ENCODE results near the gene VTCN1.
"Not testable (repeated sequence)": the region's sequence is repeated elsewhere in the genome, so short reads cannot be mapped to it uniquely, and the experiment has no call there.

The VTCN1 gene, protein sequence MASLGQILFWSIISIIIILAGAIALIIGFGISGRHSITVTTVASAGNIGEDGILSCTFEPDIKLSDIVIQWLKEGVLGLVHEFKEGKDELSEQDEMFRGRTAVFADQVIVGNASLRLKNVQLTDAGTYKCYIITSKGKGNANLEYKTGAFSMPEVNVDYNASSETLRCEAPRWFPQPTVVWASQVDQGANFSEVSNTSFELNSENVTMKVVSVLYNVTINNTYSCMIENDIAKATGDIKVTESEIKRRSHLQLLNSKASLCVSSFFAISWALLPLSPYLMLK

DNA sequence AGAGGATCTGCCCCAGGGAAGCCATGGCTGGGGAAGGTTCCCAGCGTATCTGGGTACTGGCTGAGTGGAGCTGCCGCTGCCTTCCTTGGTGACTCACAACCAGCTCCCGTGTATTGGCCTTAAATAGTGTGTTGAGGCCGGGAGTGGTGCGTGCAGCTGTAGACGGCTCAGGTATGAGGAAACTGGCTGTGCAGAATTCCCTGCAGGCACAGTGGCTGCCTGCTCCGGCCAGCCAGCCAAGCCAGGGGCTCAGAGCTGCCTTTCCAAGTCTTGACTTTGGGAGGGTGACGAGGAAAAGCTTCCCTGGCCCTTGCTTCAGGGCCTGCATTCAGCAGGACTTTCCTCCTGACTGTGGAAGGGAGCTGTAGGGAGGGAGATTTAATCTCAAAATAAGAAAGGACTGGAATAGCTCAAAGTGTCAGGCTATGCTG is at the start of gene VTCN1:
VTCN1 (minus strand) TSS at position 97 of the 431 bp plus-strand sequence; CDS start at position 25, 72 bp downstream.
- Mint-ChIP-seq H3K4me1 (no peaks in the 10 kb centered on the region), H3K9me3 (no peaks in the 10 kb centered on the region), H3K27me3 (peaks cover 6 to 17% of the 10 kb centered on the region in 2 donors), H3K27ac (no peak within 1 kb of the TSS), H3K36me3 (no peaks in the 10 kb centered on the region), H3K4me3 (no peak within 1 kb of the TSS)
- DNase-seq (no peak), ATAC-seq (replicated peaks) (no peak)

DNA sequence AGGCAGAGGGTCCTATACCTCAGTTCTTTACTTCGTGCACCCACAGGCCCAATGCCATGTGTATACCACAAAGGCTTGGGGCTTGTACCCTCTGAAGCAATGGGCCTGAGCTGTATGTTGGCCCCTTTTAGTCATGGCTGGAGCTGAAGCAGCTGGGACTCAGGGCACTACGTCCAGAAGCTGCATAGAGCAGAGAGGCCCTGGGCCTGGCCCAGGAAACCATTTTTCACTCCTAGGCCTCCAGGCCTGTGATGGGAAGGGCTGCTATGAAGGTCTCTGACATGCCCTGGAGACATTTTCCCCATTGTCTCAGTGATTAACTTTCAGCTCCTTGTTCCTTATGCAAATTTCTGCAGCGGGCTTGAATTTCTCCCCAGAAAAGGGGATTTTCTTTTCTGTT is 48.1 kb upstream of the VTCN1 start:
- ATAC-seq (replicated peaks) (no peak), DNase-seq (no peak)
- Mint-ChIP-seq H3K9me3 (peaks cover 10 to 14% of the 10 kb centered on the region in 2 donors), H3K27me3 (peaks cover 12 to 20% of the 10 kb centered on the region in 2 donors), H3K4me3 (no peak overlapping the region), H3K27ac (no peak overlapping the region), H3K4me1 (no peaks in the 10 kb centered on the region), H3K36me3 (no peaks in the 10 kb centered on the region)

DNA sequence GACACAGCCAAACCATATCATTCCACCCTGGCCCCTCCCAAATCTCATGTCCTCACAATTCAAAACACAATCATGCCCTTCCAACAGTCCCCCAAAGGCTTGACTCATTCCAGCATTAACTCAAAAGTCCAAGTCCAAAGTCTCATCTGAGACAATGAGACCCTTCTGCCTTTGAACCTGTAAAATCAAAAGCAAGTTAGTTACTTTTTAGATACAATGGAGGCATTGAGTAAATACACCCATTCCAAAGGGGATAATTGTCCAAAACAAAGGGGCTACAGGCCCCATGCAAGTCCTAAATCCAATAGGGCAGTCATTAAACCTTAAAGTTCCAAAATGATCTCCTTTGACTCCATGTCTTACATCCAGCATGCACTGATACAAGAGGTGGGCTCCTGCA is 47.3 kb upstream of the VTCN1 start:
- peaks cover 5 to 20% of the 10 kb centered on the region in 2 donors for H3K27me3 Mint-ChIP-seq
- H3K9me3 Mint-ChIP-seq = peaks cover 10 to 14% of the 10 kb centered on the region in 2 donors
- not testable (repeated sequence) for ATAC-seq (replicated peaks); H3K4me1 Mint-ChIP-seq; H3K4me3 Mint-ChIP-seq; H3K36me3 Mint-ChIP-seq; H3K27ac Mint-ChIP-seq; DNase-seq

DNA sequence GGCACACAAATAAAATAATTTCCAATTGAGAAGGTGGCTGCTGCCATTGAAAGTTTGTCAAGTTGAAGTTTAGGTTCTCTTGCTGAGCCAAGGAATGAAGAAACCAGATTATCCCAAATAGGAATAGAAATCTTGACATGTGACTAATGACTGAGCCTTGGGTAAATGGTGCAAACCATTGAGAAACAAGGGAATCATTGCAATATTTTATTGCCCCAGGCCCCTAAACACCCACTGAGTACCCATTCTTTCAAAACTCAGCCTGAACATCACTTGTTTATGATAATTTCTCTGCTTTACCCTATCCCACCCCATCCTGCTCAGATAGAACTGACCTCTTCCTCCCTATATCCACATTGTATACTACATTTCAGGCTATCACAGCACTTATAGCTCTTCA is 46.6 kb upstream of the VTCN1 start:
- no peaks in the 10 kb centered on the region for H3K36me3 Mint-ChIP-seq

DNA sequence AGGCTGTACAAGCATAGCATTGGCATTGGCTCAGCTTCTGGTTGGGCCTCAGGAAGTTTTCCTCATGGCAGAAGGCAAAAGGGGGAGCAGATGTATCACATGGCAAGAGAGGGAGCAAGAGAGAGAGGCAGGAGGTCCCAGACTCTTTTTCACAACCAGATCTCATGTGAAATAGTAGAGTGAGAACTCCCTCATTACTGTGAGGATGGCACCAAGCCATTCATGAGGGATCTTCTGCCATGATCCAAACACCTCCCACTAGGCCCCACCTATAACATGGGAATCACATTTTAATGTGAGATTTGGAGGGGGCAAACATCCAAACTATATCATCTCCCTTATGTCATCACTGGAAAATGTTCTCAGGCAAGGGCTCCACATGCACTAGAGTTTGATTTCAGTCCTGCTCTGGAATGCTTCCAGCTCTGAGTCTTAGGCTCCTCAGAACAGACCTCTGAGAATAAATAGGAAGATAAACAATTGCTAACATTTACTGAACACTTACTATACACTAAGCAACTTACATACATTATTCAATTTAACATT is 39.4 kb upstream of the VTCN1 start:
- H3K4me1 Mint-ChIP-seq = no peaks in the 10 kb centered on the region
- H3K4me3 Mint-ChIP-seq = no peak overlapping the region
- no peak overlapping the region for H3K27ac Mint-ChIP-seq
- ATAC-seq (replicated peaks) (no peak), DNase-seq (no peak)
- H3K9me3 Mint-ChIP-seq = no peaks in the 10 kb centered on the region
- no peaks in the 10 kb centered on the region for H3K36me3 Mint-ChIP-seq
- peaks cover 3 to 10% of the 10 kb centered on the region in 2 donors for H3K27me3 Mint-ChIP-seq

More for the DNA sequence above, 46.6 kb upstream of the VTCN1 start:
- Mint-ChIP-seq H3K27ac (no peak overlapping the region), H3K27me3 (peaks cover 0 to 19% of the 10 kb centered on the region in 2 donors), H3K4me1 (no peaks in the 10 kb centered on the region), H3K4me3 (no peak overlapping the region), H3K9me3 (peaks cover 10 to 14% of the 10 kb centered on the region in 2 donors)
- no peak for DNase-seq
- ATAC-seq (replicated peaks) = no peak

DNA sequence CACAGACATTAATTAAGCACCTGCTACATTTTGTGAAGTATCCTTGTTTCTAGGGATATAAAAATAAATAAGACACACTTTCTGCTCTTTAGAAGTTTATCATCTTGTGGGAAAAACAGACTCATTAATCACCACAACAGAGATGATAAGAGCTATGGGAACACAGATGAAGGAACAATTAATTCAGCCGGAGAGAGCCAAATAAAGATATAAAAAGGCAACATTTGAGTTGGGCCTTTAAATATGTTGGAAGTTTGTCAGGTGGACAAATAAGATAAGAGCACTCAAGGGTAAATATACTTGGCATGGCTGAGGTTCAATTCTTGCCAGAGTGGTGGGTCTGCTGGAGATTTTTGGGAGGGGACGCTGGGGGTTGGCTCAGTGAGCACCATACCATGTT is 34.2 kb upstream of the VTCN1 start:
- Mint-ChIP-seq H3K27me3 (peaks cover 5 to 26% of the 10 kb centered on the region in 2 donors), H3K36me3 (no peaks in the 10 kb centered on the region), H3K4me3 (no peak overlapping the region), H3K27ac (no peak overlapping the region), H3K9me3 (no peaks in the 10 kb centered on the region), H3K4me1 (no peaks in the 10 kb centered on the region)
- ATAC-seq (replicated peaks) (no peak), DNase-seq (no peak)

DNA sequence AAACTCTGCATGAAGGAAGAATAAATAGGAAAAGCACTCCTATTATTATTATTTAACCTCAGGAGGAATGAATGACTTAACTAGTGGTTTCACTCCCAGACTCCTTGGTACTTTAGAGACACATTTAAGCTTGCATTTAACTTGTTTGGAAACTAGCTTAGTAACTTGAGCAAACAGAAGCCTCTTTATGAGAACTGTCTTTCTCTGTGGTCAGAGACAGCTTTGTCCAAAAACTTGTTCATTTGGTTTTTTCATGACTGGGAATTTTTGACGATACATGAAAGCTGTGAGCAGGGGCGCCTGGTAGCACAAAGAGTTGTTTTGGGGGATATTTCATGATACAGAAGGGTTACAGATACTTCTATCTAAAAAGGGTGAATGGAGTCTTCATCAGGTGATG is 33.6 kb upstream of the VTCN1 start:
- H3K4me1 Mint-ChIP-seq = no peaks in the 10 kb centered on the region
- no peak for ATAC-seq (replicated peaks)
- no peaks in the 10 kb centered on the region for H3K9me3 Mint-ChIP-seq
- H3K4me3 Mint-ChIP-seq = no peak overlapping the region
- peaks cover 5 to 26% of the 10 kb centered on the region in 2 donors for H3K27me3 Mint-ChIP-seq
- H3K27ac Mint-ChIP-seq = no peak overlapping the region
- DNase-seq = no peak
- no peaks in the 10 kb centered on the region for H3K36me3 Mint-ChIP-seq

DNA sequence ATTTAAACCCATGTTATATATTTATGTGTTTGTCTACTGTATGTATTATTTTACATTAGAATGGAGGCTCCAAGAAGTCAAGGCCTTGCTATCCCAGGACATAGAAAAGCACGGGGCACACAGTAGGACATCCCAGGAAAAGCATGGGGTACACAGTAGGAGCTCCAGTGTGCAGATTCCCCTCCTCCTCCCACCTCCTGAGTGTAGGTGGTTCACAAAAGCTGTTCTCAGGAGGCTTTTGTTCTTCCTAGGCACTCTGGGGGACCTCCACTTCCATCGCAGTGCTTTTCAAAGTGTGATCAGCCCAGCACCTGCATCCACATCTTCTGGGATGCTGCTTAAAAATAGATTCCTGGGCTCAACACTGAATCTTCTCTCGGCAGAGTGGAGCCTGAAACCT is 30.8 kb upstream of the VTCN1 start:
- Mint-ChIP-seq H3K4me1 (no peaks in the 10 kb centered on the region), H3K36me3 (no peaks in the 10 kb centered on the region), H3K27me3 (peaks cover 5 to 26% of the 10 kb centered on the region in 2 donors), H3K9me3 (no peaks in the 10 kb centered on the region), H3K27ac (no peak overlapping the region), H3K4me3 (no peak overlapping the region)
- DNase-seq = no peak
- ATAC-seq (replicated peaks) = no peak

DNA sequence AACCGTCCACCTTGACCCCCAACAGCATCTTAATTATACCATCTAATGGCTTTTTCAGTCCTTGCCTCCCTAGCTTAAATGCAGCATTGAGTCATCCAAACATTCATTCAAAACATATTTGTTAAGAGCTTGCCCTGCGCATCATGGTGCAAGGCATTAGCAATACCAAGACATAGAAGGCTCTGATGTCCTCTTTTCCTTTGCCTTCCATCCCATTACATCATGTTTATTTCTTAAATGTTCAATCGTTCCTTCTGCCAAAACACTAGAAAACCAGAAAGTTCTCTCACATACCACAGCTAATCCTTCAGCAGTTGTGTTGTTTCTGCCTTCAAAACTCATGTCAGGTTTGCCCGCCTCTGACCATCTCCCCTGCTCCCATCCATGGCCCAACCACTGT is 29.8 kb upstream of the VTCN1 start:
- H3K4me1 Mint-ChIP-seq = no peaks in the 10 kb centered on the region
- peaks cover 5 to 18% of the 10 kb centered on the region in 2 donors for H3K27me3 Mint-ChIP-seq
- no peaks in the 10 kb centered on the region for H3K36me3 Mint-ChIP-seq
- no peaks in the 10 kb centered on the region for H3K9me3 Mint-ChIP-seq
- no peak for DNase-seq
- ATAC-seq (replicated peaks) = no peak
- H3K4me3 Mint-ChIP-seq = no peak overlapping the region
- H3K27ac Mint-ChIP-seq = no peak overlapping the region

DNA sequence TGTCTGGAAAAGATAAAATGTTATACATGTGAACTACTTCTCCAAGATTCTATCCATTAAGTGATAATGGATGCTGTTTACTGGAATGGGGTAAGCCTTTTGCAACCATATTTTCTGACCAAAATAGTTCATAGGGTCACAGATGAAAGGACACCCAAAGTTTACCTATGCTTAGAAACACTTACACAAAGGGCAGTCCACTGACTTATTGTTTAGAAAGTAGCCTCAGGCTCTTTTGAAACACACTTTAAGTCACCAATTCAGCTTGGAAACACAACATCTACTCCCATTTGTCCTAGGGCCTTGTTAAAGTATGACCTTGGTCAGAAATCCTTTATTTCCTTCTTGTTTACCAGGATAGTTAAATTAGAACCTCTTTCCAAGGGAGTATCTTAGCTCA is 28.7 kb upstream of the VTCN1 start:
- no peak overlapping the region for H3K27ac Mint-ChIP-seq
- no peak for DNase-seq
- no peaks in the 10 kb centered on the region for H3K4me1 Mint-ChIP-seq
- no peaks in the 10 kb centered on the region for H3K36me3 Mint-ChIP-seq
- H3K9me3 Mint-ChIP-seq = no peaks in the 10 kb centered on the region
- no peak overlapping the region for H3K4me3 Mint-ChIP-seq
- no peak for ATAC-seq (replicated peaks)
- H3K27me3 Mint-ChIP-seq = peaks cover 9 to 10% of the 10 kb centered on the region in 2 donors

DNA sequence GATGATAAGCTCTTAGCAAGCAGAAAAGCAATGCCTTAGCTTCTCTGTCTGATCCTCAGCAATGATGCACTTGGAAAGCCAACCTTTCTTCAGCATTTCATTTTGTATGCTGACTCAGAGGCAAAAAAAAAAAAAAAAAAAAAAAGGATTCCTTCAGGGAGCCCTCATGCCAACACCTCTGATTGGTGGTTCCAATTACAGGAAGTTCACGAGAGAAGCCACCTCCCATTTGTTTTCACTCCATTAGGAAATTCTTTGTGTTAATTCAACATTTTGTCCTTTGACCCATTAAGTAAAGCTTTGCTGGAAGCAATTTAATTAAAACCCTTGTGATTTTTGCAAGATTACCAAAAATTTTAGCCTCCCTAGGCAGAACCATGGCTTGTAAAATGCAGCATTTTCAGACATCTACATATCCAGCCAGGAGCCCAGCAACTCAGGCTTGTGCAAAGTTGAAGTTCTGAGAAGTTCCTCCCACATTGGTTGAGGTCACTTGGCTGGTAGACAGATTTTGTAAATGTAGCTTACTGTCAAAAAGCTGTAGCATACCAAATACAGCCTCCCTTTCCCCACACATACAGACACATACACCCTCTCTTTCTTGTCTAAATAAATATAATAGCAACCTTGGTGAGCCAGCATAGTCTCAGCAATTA is 27.1 kb upstream of the VTCN1 start:
- H3K27me3 Mint-ChIP-seq = peaks cover 6 to 10% of the 10 kb centered on the region in 2 donors
- no peaks in the 10 kb centered on the region for H3K4me1 Mint-ChIP-seq
- no peak overlapping the region for H3K27ac Mint-ChIP-seq
- DNase-seq = no peak
- no peak for ATAC-seq (replicated peaks)
- no peaks in the 10 kb centered on the region for H3K36me3 Mint-ChIP-seq
- no peaks in the 10 kb centered on the region for H3K9me3 Mint-ChIP-seq
- H3K4me3 Mint-ChIP-seq = no peak overlapping the region

DNA sequence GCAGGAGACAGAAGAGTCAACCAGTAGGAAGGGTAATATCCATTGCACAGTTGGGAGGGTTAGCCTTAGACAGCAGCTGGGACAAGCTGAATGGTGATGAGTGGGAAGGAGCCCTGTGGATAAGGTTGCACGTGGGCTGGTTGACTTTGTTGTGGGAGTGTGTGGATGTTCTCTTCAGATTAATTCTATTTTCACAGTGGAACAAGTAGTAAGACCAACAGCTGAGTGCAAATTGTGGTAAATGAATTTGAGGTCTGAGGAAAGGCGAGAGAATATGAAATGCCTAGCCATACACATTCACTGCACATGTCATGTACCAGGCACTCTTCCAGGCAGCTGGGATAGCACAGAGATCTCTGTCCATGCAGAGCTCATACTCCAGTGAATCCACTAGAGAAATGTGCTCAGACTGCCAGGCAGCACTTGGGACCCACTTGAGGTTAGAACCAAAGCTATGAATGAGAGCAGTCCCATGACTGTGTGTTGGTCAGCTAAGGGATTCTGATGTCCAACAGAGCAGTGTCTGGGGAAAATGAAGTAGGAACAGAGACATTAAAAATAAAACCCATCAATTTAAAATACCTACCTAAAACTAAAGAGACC is 25.2 kb upstream of the VTCN1 start:
- ATAC-seq (replicated peaks) (no peak), DNase-seq (no peak)
- Mint-ChIP-seq H3K27me3 (peaks cover 0 to 5% of the 10 kb centered on the region in 2 donors), H3K27ac (no peak overlapping the region), H3K9me3 (no peaks in the 10 kb centered on the region), H3K36me3 (no peaks in the 10 kb centered on the region), H3K4me3 (no peak overlapping the region), H3K4me1 (no peaks in the 10 kb centered on the region)

DNA sequence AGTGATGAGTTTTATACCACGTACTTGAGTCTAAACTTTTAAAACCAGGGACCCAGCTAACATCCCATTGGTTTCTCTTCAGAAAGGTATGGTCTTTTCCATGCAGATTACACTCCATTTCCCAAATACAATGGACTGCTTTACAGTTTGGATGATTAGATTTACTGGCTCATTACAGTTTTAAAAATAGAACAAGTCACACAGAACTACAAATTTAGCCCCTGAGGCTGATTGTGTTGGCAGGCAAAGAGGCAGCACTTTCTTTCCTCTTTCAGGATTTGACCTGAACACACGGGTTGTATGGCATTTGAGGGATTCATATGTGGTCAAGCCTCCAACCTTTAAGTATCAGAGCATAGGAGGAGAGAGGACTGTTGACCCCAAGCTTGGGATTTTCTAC is 21.8 kb upstream of the VTCN1 start:
- Mint-ChIP-seq H3K4me3 (no peak overlapping the region), H3K9me3 (no peaks in the 10 kb centered on the region), H3K27me3 (peaks cover 0 to 5% of the 10 kb centered on the region in 2 donors), H3K36me3 (no peaks in the 10 kb centered on the region), H3K27ac (no peak overlapping the region), H3K4me1 (no peaks in the 10 kb centered on the region)
- ATAC-seq (replicated peaks) (no peak), DNase-seq (no peak)

DNA sequence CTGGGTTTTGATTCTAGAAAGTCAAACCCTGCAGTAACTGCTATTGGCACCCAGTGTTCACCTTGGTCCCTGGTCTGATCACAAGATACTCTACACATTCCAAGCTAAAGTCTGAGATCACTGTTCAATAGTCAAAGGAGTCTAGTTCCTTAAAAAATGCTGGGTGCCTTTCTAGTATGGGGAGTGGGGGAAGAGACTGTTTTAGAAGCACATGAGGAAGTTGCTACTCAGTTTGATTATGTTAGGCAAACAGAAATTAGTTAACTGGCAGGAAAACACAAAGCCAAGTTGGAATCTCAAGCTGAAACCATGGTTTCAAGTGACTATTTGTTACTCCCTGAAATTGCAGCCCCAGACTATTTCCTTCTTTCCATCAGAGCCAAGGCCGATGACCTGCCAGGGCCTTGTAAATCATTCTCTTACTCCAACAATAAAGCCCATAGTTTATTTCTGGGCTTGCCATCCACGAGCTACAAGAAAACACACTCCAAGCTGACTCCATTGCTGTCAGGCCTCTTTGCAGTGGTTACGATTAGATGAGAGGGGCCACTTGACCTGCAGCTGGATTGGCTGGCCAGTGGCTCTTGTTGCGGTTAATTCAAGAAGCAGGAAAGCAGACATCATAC is 21.1 kb upstream of the VTCN1 start:
- H3K4me3 Mint-ChIP-seq = no peak overlapping the region
- H3K9me3 Mint-ChIP-seq = no peaks in the 10 kb centered on the region
- no peaks in the 10 kb centered on the region for H3K36me3 Mint-ChIP-seq
- DNase-seq = no peak
- H3K4me1 Mint-ChIP-seq = no peaks in the 10 kb centered on the region
- ATAC-seq (replicated peaks) = no peak
- H3K27ac Mint-ChIP-seq = no peak overlapping the region
- peaks cover 0 to 5% of the 10 kb centered on the region in 2 donors for H3K27me3 Mint-ChIP-seq
